IMR-90 (cell line): ENCODE measurements around the gene LRSAM1. TPM values are rescaled to one million over a fixed set of nuclear protein-coding genes. Genes with fewer than 3 reads are reported as not detected.

Experiments
- ATAC-seq: fragments of 200-7000 bp; cut with Tn5 transposase; 2 replicates; pipeline ENCODE4 v1.9.1; 2020; ENCODE audit warnings: low read depth, mild to moderate bottlenecking, moderate library complexity
- BruUV-seq: library from RNA; stranded (reverse); fragments of 400-500 nt; replicated peaks from 2 replicates; lab custom pipeline; 2021; lab: Mats Ljungman, UMichigan
- CTCF ChIA-PET: fragments of 300-600 bp; formaldehyde crosslinking; extraction: SDS; loops from one replicate; lab custom pipeline; 2021; ENCODE audit warnings: antibody characterized with exemption; lab: Yijun Ruan, JAX
- POLR2A ChIA-PET: fragments of 300-600 bp; sonication (Branson Sonifier 250); formaldehyde crosslinking; loops from one replicate; lab custom pipeline; 2022; ENCODE audit warnings: antibody characterized with exemption; ENCODE audit not compliant: unreplicated experiment; lab: Charles Lee
- DNase-seq: peaks from one replicate; pipeline ENCODE4 v3.0.0; 2013
- H2AFZ ChIP-seq: replicated peaks from 2 replicates; pipeline ENCODE3; 2013; ENCODE audit warnings: low read length, mild to moderate bottlenecking; ENCODE audit not compliant: poor library complexity
- H2AK5ac ChIP-seq: 2 replicates; pipeline ENCODE4 v1.6.1; 2013; ENCODE audit warnings: low read depth, low read length, inconsistent platforms
- H2AK9ac ChIP-seq: replicated peaks from 2 replicates; pipeline ENCODE3; 2013; ENCODE audit warnings: mild to moderate bottlenecking, low read depth, low read length, moderate library complexity; ENCODE audit not compliant: poor library complexity
- H2BK120ac ChIP-seq: 2 replicates; pipeline ENCODE4 v1.6.1; 2013; ENCODE audit warnings: low read depth, low read length, inconsistent platforms
- H2BK15ac ChIP-seq: 3 replicates; pipeline ENCODE4 v1.6.1; 2013; ENCODE audit warnings: low read depth, low read length, inconsistent platforms
- H2BK20ac ChIP-seq: 2 replicates; pipeline ENCODE4 v1.6.1; 2013; ENCODE audit warnings: low read depth, mild to moderate bottlenecking, inconsistent platforms, low read length, moderate library complexity
- H2BK5ac ChIP-seq: 2 replicates; pipeline ENCODE4 v1.6.1; 2013; ENCODE audit warnings: mild to moderate bottlenecking, low read depth, low read length, inconsistent platforms; ENCODE audit not compliant: poor library complexity, severe bottlenecking
- H3K14ac ChIP-seq: replicated peaks from 2 replicates; pipeline ENCODE4 v1.6.1; 2013; ENCODE audit warnings: low read depth, low read length, inconsistent platforms
- H3K18ac ChIP-seq: 2 replicates; pipeline ENCODE4 v1.6.1; 2013; ENCODE audit warnings: low read depth, low read length, control low read depth
- H3K23ac ChIP-seq: 2 replicates; pipeline ENCODE4 v1.6.1; 2013; ENCODE audit warnings: low read depth, low read length, inconsistent platforms
- H3K27ac ChIP-seq: 2 replicates; pipeline ENCODE4 v1.5.1; 2013; ENCODE audit warnings: mild to moderate bottlenecking, control low read depth, low read length; ENCODE audit not compliant: insufficient read depth
- H3K27me3 ChIP-seq: 2 replicates; pipeline ENCODE4 v1.6.1; 2013; ENCODE audit warnings: low read length; ENCODE audit not compliant: control insufficient read depth, insufficient read depth
- H3K36me3 ChIP-seq: 2 replicates; pipeline ENCODE4 v1.6.1; 2013; ENCODE audit warnings: low read length, mixed read lengths; ENCODE audit not compliant: control insufficient read depth, insufficient read depth
- H3K4ac ChIP-seq: 2 replicates; pipeline ENCODE4 v1.6.1; 2013; ENCODE audit warnings: low read depth, low read length, inconsistent platforms
- H3K4me1 ChIP-seq: 2 replicates; pipeline ENCODE4 v1.6.1; 2013; ENCODE audit warnings: low read length, mixed read lengths; ENCODE audit not compliant: control insufficient read depth, insufficient read depth
- H3K4me2 ChIP-seq: 2 replicates; pipeline ENCODE4 v1.6.1; 2013; ENCODE audit warnings: low read depth, mild to moderate bottlenecking, control low read depth, low read length, moderate library complexity
- H3K4me3 ChIP-seq: 2 replicates; pipeline ENCODE4 v1.5.1; 2013; ENCODE audit warnings: low read depth, mild to moderate bottlenecking, control low read depth, low read length, moderate library complexity; ENCODE audit not compliant: insufficient read depth
- H3K56ac ChIP-seq: 2 replicates; pipeline ENCODE4 v1.6.1; 2013; ENCODE audit warnings: low read length, inconsistent platforms; ENCODE audit not compliant: insufficient read depth; ENCODE audit errors: extremely low read depth
- H3K79me1 ChIP-seq, 2 experiments: 2 replicates each; pipeline ENCODE4 v1.6.1; 2013; ENCODE audit warnings: low read length in 2 of 2, inconsistent platforms in 1 of 2, low read depth in 1 of 2
- H3K9ac ChIP-seq: 2 replicates; pipeline ENCODE4 v1.6.1; 2013; ENCODE audit warnings: low read depth, low read length, control low read depth
- H3K9me1 ChIP-seq: 2 replicates; pipeline ENCODE4 v1.6.1; 2013; ENCODE audit warnings: low read length, inconsistent platforms; ENCODE audit not compliant: insufficient read depth
- H3K9me3 ChIP-seq: 2 replicates; pipeline ENCODE4 v1.6.1; 2013; ENCODE audit warnings: low read length; ENCODE audit not compliant: control insufficient read depth, insufficient read depth
- H4K20me1 ChIP-seq: 2 replicates; pipeline ENCODE4 v1.6.1; 2013; ENCODE audit warnings: low read length, inconsistent platforms; ENCODE audit not compliant: insufficient read depth
- H4K5ac ChIP-seq: 2 replicates; pipeline ENCODE4 v1.6.1; 2013; ENCODE audit warnings: mild to moderate bottlenecking, low read depth, low read length, control low read depth
- H4K8ac ChIP-seq, 2 experiments: 2 replicates each; pipeline ENCODE4 v1.6.1; 2013; ENCODE audit warnings: low read depth in 2 of 2, low read length in 2 of 2, control low read depth in 1 of 2, inconsistent platforms in 1 of 2
- H4K91ac ChIP-seq: 2 replicates; pipeline ENCODE4 v1.6.1; 2013; ENCODE audit warnings: low read depth, low read length, inconsistent platforms; ENCODE audit not compliant: insufficient read depth
- BHLHE40 ChIP-seq: fragments of 150-350 bp; IDR thresholded peaks from 2 replicates; pipeline ENCODE4 v1.6.1; 2016; ENCODE audit warnings: mild to moderate bottlenecking, low read depth, low read length
- CEBPB ChIP-seq: IDR thresholded peaks from 2 replicates; pipeline ENCODE4 v1.6.1; 2012; ENCODE audit warnings: low read depth, low read length, improper control_type of control experiment
- CHD1 ChIP-seq: IDR thresholded peaks from 2 replicates; pipeline ENCODE4 v1.6.1; 2012; ENCODE audit warnings: low read depth, low read length, improper control_type of control experiment
- CTCF ChIP-seq: conservative IDR thresholded peaks from 2 replicates; pipeline ENCODE4 v1.5.1; 2012; ENCODE audit warnings: mild to moderate bottlenecking, low read depth, low read length, improper control_type of control experiment
- ELK1 ChIP-seq: fragments of 150-350 bp; IDR thresholded peaks from 2 replicates; pipeline ENCODE4 v1.6.1; 2016; ENCODE audit warnings: low read depth, mild to moderate bottlenecking, low read length, moderate library complexity, borderline replicate concordance
- FOS ChIP-seq: fragments of 150-350 bp; IDR thresholded peaks from 2 replicates; pipeline ENCODE4 v1.6.1; 2016; ENCODE audit warnings: low read depth, low read length
- MAFK ChIP-seq: IDR thresholded peaks from 2 replicates; pipeline ENCODE4 v1.6.1; 2012; ENCODE audit warnings: low read depth, low read length, improper control_type of control experiment
- MAZ ChIP-seq: IDR thresholded peaks from 2 replicates; pipeline ENCODE4 v1.6.1; 2012; ENCODE audit warnings: low read depth, mild to moderate bottlenecking, low read length, improper control_type of control experiment, moderate library complexity, borderline replicate concordance
- MXI1 ChIP-seq: IDR thresholded peaks from 2 replicates; pipeline ENCODE4 v1.6.1; 2012; ENCODE audit warnings: low read depth, mild to moderate bottlenecking, low read length, moderate library complexity, borderline replicate concordance
- NFE2L2 ChIP-seq: fragments of 150-350 bp; IDR thresholded peaks from 2 replicates; pipeline ENCODE4 v1.6.1; 2016; ENCODE audit warnings: low read depth, mild to moderate bottlenecking, low read length
- POLR2A ChIP-seq: IDR thresholded peaks from 2 replicates; pipeline ENCODE4 v1.6.1; 2012; ENCODE audit warnings: mild to moderate bottlenecking, low read depth, low read length
- RAD21 ChIP-seq: IDR thresholded peaks from 2 replicates; pipeline ENCODE4 v1.6.1; 2012; ENCODE audit warnings: low read length, improper control_type of control experiment
- RCOR1 ChIP-seq: IDR thresholded peaks from 2 replicates; pipeline ENCODE4 v1.6.1; 2012; ENCODE audit warnings: mild to moderate bottlenecking, low read length, improper control_type of control experiment; ENCODE audit not compliant: insufficient replicate concordance
- RFX5 ChIP-seq: IDR thresholded peaks from 2 replicates; pipeline ENCODE4 v1.8.0; 2012; ENCODE audit warnings: low read depth, mild to moderate bottlenecking, low read length, moderate library complexity
- SMC3 ChIP-seq: fragments of 150-350 bp; IDR thresholded peaks from 2 replicates; pipeline ENCODE4 v1.6.1; 2016; ENCODE audit warnings: low read depth, mild to moderate bottlenecking, antibody characterized with exemption, low read length, moderate library complexity
- USF2 ChIP-seq: fragments of 150-350 bp; IDR thresholded peaks from 2 replicates; pipeline ENCODE4 v1.6.1; 2017; ENCODE audit warnings: mild to moderate bottlenecking, antibody characterized with exemption, low read length, low read depth
- WGBS, 2 experiments: methylation state at CpG; one replicate each; pipeline versions ENCODE4 v1.1.5 to v1.1.7; 2013; ENCODE audit warnings: missing lambda C conversion rate in 2 of 2; ENCODE audit not compliant: insufficient read length in 1 of 2; ENCODE audit errors: extremely low coverage in 2 of 2; 5-methylcytosine and 5-hydroxymethylcytosine counted together
- dilution Hi-C: fragments of 300-500 bp; cut with HindIII; formaldehyde crosslinking; loops from one replicate; pipeline ENCODE4 v1.14.3; 2018; ENCODE audit warnings: low sequenced_read_pairs; ENCODE audit not compliant: unreplicated experiment
- in situ Hi-C: fragments of 300-500 bp; cut with MboI; formaldehyde crosslinking; loops from 3 replicates; pipeline ENCODE4 v1.14.3; 2019; ENCODE audit warnings: low sequenced_read_pairs, inconsistent platforms, mixed read lengths
- intact Hi-C: fragments of 100-400 bp; cut with micrococcal nuclease; formaldehyde crosslinking; loops from 2 replicates; pipeline ENCODE4 v1.10.0; 2022
- polyA plus RNA-seq, 3 experiments: library from polyadenylated mRNA; depleted of rRNA; stranded (reverse); fragments of >200 nt; gene quantifications; 2 replicates each; pipeline ENCODE4 v1.2.3, GENCODE V29; 2012; ENCODE audit warnings: low replicate concordance in 1 of 3
- total RNA-seq: library from RNA; depleted of rRNA; stranded (reverse); fragments of >200 nt; gene quantifications from 2 replicates; pipeline ENCODE4 v1.2.3, GENCODE V29; 2012

Gene LRSAM1
- total and polyA plus RNA-seq, 2 of the 4 experiments (the other 2 are of a cell fraction) = 3.0 to 9.3 TPM

- in situ Hi-C loops = no loop called here
- Histone ChIP-seq H2BK15ac (peak overlapping the region; percentile 28; the same call in 1 of the 3 replicates), H3K27me3 (no peaks in the 10 kb centered on the region), H4K8ac (peak overlapping the region; percentile 74 to 90), H3K23ac (peak overlapping the region; percentile 87), H3K9me3 (no peaks in the 10 kb centered on the region), H3K18ac (peak overlapping the region; percentile 58), H3K4me3 (peak overlapping the region; percentile 83), H3K4me2 (peak overlapping the region; percentile 80), H3K9me1 (peaks cover 21% of the 10 kb centered on the region), H3K4me1 (peaks cover 13% of the 10 kb centered on the region), H2BK20ac (no peak overlapping the region), H3K9ac (peak overlapping the region; percentile 79), H4K20me1 (peaks cover 47% of the 10 kb centered on the region), H3K4ac (peak overlapping the region; percentile 92), H2AK5ac (peak overlapping the region; percentile 78), H4K5ac (peak overlapping the region; percentile 60), H3K79me1 (peaks cover 29 to 66% of the 10 kb centered on the region in 2 experiments), H3K14ac (peak overlapping the region; percentile 95), H4K91ac (peak overlapping the region; percentile 86), H2BK120ac (peak overlapping the region; percentile 50), H2AK9ac (peak overlapping the region; percentile 100), H2BK5ac (peak overlapping the region; percentile 72), H3K36me3 (peaks cover 44% of the 10 kb centered on the region), H3K56ac (peak overlapping the region; percentile 79), H2AFZ (peak overlapping the region; percentile 92), H3K27ac (peak overlapping the region; percentile 82)
- ChIA-PET POLR2A (interaction anchor here (0.6 kb wide), 1 partner anchor 9 kb away, joined by 3 read pairs; no protein-coding TSS in a partner anchor), CTCF (no interaction called here)
- WGBS, 2 experiments = 4% methylated on average over 5 of the region's 14 CpGs; no CpG with 5 or more reads in 1 of the 2 experiments
- no TSS peak for BruUV-seq
- TF ChIP-seq CEBPB (no peak), SMC3 (no peak), POLR2A (no peak), ELK1 (no peak), CHD1 (no peak), CTCF (no peak), MXI1 (no peak), USF2 (no peak), FOS (no peak), RFX5 (no peak), RAD21 (no peak), MAZ (no peak; the same call in 1 of the 2 replicates), BHLHE40 (no peak), NFE2L2 (no peak), RCOR1 (no peak), MAFK (no peak)
- ATAC-seq (no peak; the same call in 1 of the 2 replicates), DNase-seq (no peak)
- intact Hi-C loops = loop anchor here (5.0 kb wide), 1 partner anchor 136 kb away; no protein-coding TSS in a partner anchor
- dilution Hi-C loops = no loop called here
Measured at GRCh38 chr9:127451608-127451857, 223 bp downstream of the LRSAM1 start.
